ENCODE measurements around the gene TEKT3.

Gene TEKT3

GRCh38 chr17:15307710-15308111 is 33.7 kb downstream of the TEKT3 start:
- H2BK5ac ChIP-seq (ENCODE audit: low read depth, low read length, poor library complexity): no peak overlapping the region
- H3K79me1 ChIP-seq (ENCODE audit: low read length): no peaks in the 10 kb centered on the region
- no peak overlapping the region for H2BK120ac ChIP-seq (ENCODE audit: insufficient read depth, low read length, poor library complexity)
- H3K79me2 ChIP-seq (ENCODE audit: control insufficient read depth, insufficient read depth, low read length, poor library complexity): no peaks in the 10 kb centered on the region
- no peaks in the 10 kb centered on the region for H3K36me3 ChIP-seq (ENCODE audit: control insufficient read depth in 1 of 2, insufficient read depth in 2 of 2, low read length in 2 of 2)
- H4K12ac ChIP-seq (ENCODE audit: low read depth, low read length): no peak overlapping the region
- H2AK5ac ChIP-seq (ENCODE audit: low read length): no peak overlapping the region
- H2BK12ac ChIP-seq (ENCODE audit: low read length): no peak overlapping the region
- no peak for DNase-seq
- no peaks in the 10 kb centered on the region for H3K27me3 ChIP-seq (ENCODE audit: insufficient read depth, low read length)
- H3K9ac ChIP-seq (ENCODE audit: low read length): no peak overlapping the region
- H4K91ac ChIP-seq (ENCODE audit: low read depth, low read length): no peak overlapping the region
- no CpG with 5 or more reads among the region's 4 CpGs for WGBS (ENCODE audit: extremely low coverage, insufficient coverage, insufficient read length)
- no peak overlapping the region for H3K27ac ChIP-seq (ENCODE audit: low read depth, low read length)
- H3K4ac ChIP-seq (ENCODE audit: low read depth, low read length): no peak overlapping the region
- no peaks in the 10 kb centered on the region for H3K9me3 ChIP-seq (ENCODE audit: insufficient read depth, low read depth, low read length)
- H3K18ac ChIP-seq (ENCODE audit: low read length): no peak overlapping the region
- peaks cover 8 to 10% of the 10 kb centered on the region in 2 experiments for H3K4me1 ChIP-seq (ENCODE audit: control insufficient read depth in 1 of 2, insufficient read depth in 2 of 2, low read length in 2 of 2)
- no peak overlapping the region for H3K23ac ChIP-seq (ENCODE audit: low read length)
- H3K4me3 ChIP-seq (ENCODE audit: low read depth, low read length): no peak overlapping the region
- no peak overlapping the region for H3K14ac ChIP-seq (ENCODE audit: low read length)
- H3K4me2 ChIP-seq (ENCODE audit: low read length): no peak overlapping the region
- H2AFZ ChIP-seq (ENCODE audit: insufficient read depth, low read length, poor library complexity): no peak overlapping the region
- H4K8ac ChIP-seq (ENCODE audit: low read depth, low read length): no peak overlapping the region

DNA sequence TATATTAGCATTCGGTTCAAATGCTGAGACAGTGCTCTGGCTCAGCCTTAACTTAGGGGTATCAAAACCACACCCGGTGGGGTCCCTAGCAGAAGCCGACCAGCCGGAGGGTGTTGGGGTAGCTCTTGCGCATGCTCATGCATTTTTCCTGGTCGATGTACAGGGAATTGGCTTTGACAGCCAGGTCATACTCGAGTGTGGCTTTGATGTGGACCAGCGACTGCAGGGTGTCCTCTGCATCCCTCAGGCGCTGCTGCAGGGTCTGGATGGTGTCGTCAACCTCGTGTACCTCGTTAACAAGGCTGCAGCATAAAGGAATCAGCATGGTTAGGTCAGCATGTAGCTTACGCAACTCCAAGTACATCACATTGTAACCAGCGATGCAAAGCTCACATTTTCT is 37.5 kb downstream of the TEKT3 start:
- Histone ChIP-seq H4K12ac (ENCODE audit: low read depth, low read length) (no peak overlapping the region), H3K79me2 (ENCODE audit: control insufficient read depth, insufficient read depth, low read length, poor library complexity) (no peaks in the 10 kb centered on the region), H3K79me1 (ENCODE audit: low read length) (no peaks in the 10 kb centered on the region), H3K27ac (ENCODE audit: low read depth, low read length) (no peak overlapping the region), H3K36me3 (ENCODE audit: control insufficient read depth in 1 of 2, insufficient read depth in 2 of 2, low read length in 2 of 2) (no peaks in the 10 kb centered on the region), H3K23ac (ENCODE audit: low read length) (no peak overlapping the region), H4K8ac (ENCODE audit: low read depth, low read length) (no peak overlapping the region), H2BK5ac (ENCODE audit: low read depth, low read length, poor library complexity) (no peak overlapping the region), H4K91ac (ENCODE audit: low read depth, low read length) (no peak overlapping the region), H3K4me3 (ENCODE audit: low read depth, low read length) (no peak overlapping the region), H3K4ac (ENCODE audit: low read depth, low read length) (no peak overlapping the region), H3K9me3 (ENCODE audit: insufficient read depth, low read depth, low read length) (no peaks in the 10 kb centered on the region), H3K18ac (ENCODE audit: low read length) (no peak overlapping the region), H3K4me1 (ENCODE audit: control insufficient read depth in 1 of 2, insufficient read depth in 2 of 2, low read length in 2 of 2) (peaks cover 8 to 10% of the 10 kb centered on the region in 2 experiments), H2AFZ (ENCODE audit: insufficient read depth, low read length, poor library complexity) (no peak overlapping the region), H2BK120ac (ENCODE audit: insufficient read depth, low read length, poor library complexity) (no peak overlapping the region), H2AK5ac (ENCODE audit: low read length) (no peak overlapping the region), H2BK12ac (ENCODE audit: low read length) (no peak overlapping the region), H3K14ac (ENCODE audit: low read length) (no peak overlapping the region), H3K27me3 (ENCODE audit: insufficient read depth, low read length) (no peaks in the 10 kb centered on the region), H3K4me2 (ENCODE audit: low read length) (no peak overlapping the region), H3K9ac (ENCODE audit: low read length) (no peak overlapping the region)
- no CpG with 5 or more reads among the region's 14 CpGs for WGBS (ENCODE audit: extremely low coverage, insufficient coverage, insufficient read length)
- peak in 1 of 2 donors; percentile 10 for DNase-seq

- Histone ChIP-seq H4K91ac (ENCODE audit: low read depth, low read length) (no peak overlapping the region), H4K8ac (ENCODE audit: low read depth, low read length) (no peak overlapping the region), H2BK12ac (ENCODE audit: low read length) (no peak overlapping the region), H3K27me3 (ENCODE audit: insufficient read depth, low read length) (no peaks in the 10 kb centered on the region), H2BK120ac (ENCODE audit: insufficient read depth, low read length, poor library complexity) (no peak overlapping the region), H3K23ac (ENCODE audit: low read length) (no peak overlapping the region), H3K27ac (ENCODE audit: low read depth, low read length) (no peak overlapping the region), H3K4me3 (ENCODE audit: low read depth, low read length) (no peak overlapping the region), H4K12ac (ENCODE audit: low read depth, low read length) (no peak overlapping the region), H3K9me3 (ENCODE audit: insufficient read depth, low read depth, low read length) (no peaks in the 10 kb centered on the region), H3K36me3 (ENCODE audit: control insufficient read depth in 1 of 2, insufficient read depth in 2 of 2, low read length in 2 of 2) (no peaks in the 10 kb centered on the region), H3K18ac (ENCODE audit: low read length) (no peak overlapping the region), H2AK5ac (ENCODE audit: low read length) (no peak overlapping the region), H3K4me2 (ENCODE audit: low read length) (no peak overlapping the region), H3K14ac (ENCODE audit: low read length) (no peak overlapping the region), H3K4me1 (ENCODE audit: control insufficient read depth in 1 of 2, insufficient read depth in 2 of 2, low read length in 2 of 2) (peaks cover 8 to 10% of the 10 kb centered on the region in 2 experiments), H2AFZ (ENCODE audit: insufficient read depth, low read length, poor library complexity) (no peak overlapping the region), H3K9ac (ENCODE audit: low read length) (no peak overlapping the region), H2BK5ac (ENCODE audit: low read depth, low read length, poor library complexity) (no peak overlapping the region), H3K4ac (ENCODE audit: low read depth, low read length) (no peak overlapping the region), H3K79me1 (ENCODE audit: low read length) (no peaks in the 10 kb centered on the region), H3K79me2 (ENCODE audit: control insufficient read depth, insufficient read depth, low read length, poor library complexity) (no peaks in the 10 kb centered on the region)
- WGBS (ENCODE audit: extremely low coverage, insufficient coverage, insufficient read length): no CpG with 5 or more reads among the region's 3 CpGs
- no peak for DNase-seq
These were observed 38.1 kb downstream of the TEKT3 start for GRCh38 chr17:15303268-15303667.

DNA sequence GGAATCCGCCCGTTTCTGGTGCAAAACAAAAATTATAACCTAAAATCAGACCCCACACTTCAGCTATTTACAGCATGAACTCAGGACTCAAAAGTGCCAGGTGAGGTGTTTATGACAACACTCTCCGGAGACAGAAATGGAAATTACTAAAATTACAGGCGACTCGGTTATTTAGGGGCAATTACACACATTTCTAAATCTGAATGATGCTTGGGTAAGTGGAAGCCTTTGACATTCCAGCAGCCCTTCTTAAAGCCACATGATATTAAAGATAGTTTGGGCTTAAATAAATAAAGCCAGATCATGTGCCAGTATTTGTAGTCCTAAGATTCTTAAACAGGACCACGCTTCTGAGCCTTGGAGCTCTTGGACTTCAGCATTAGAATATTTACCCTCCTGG is 39.6 kb downstream of the TEKT3 start:
- Histone ChIP-seq H3K9ac (ENCODE audit: low read length) (no peak overlapping the region), H4K8ac (ENCODE audit: low read depth, low read length) (no peak overlapping the region), H3K27me3 (ENCODE audit: insufficient read depth, low read length) (no peaks in the 10 kb centered on the region), H2BK12ac (ENCODE audit: low read length) (no peak overlapping the region), H3K4ac (ENCODE audit: low read depth, low read length) (no peak overlapping the region), H4K12ac (ENCODE audit: low read depth, low read length) (no peak overlapping the region), H3K27ac (ENCODE audit: low read depth, low read length) (no peak overlapping the region), H3K79me1 (ENCODE audit: low read length) (no peaks in the 10 kb centered on the region), H4K91ac (ENCODE audit: low read depth, low read length) (no peak overlapping the region), H3K23ac (ENCODE audit: low read length) (no peak overlapping the region), H2AK5ac (ENCODE audit: low read length) (no peak overlapping the region), H3K79me2 (ENCODE audit: control insufficient read depth, insufficient read depth, low read length, poor library complexity) (no peaks in the 10 kb centered on the region), H3K4me1 (ENCODE audit: control insufficient read depth in 1 of 2, insufficient read depth in 2 of 2, low read length in 2 of 2) (peaks cover 8 to 10% of the 10 kb centered on the region in 2 experiments), H2AFZ (ENCODE audit: insufficient read depth, low read length, poor library complexity) (no peak overlapping the region), H3K14ac (ENCODE audit: low read length) (no peak overlapping the region), H3K18ac (ENCODE audit: low read length) (no peak overlapping the region), H2BK5ac (ENCODE audit: low read depth, low read length, poor library complexity) (no peak overlapping the region), H2BK120ac (ENCODE audit: insufficient read depth, low read length, poor library complexity) (no peak overlapping the region), H3K9me3 (ENCODE audit: insufficient read depth, low read depth, low read length) (no peaks in the 10 kb centered on the region), H3K4me3 (ENCODE audit: low read depth, low read length) (no peak overlapping the region), H3K36me3 (ENCODE audit: control insufficient read depth in 1 of 2, insufficient read depth in 2 of 2, low read length in 2 of 2) (no peaks in the 10 kb centered on the region), H3K4me2 (ENCODE audit: low read length) (no peak overlapping the region)
- WGBS (ENCODE audit: extremely low coverage, insufficient coverage, insufficient read length): no CpG with 5 or more reads among the region's 6 CpGs
- no peak for DNase-seq

All from trophoblast cell (in vitro differentiated cells and primary cell).